Measurements from ENCODE around the gene ALS2CL.

The ALS2CL gene

DNA sequence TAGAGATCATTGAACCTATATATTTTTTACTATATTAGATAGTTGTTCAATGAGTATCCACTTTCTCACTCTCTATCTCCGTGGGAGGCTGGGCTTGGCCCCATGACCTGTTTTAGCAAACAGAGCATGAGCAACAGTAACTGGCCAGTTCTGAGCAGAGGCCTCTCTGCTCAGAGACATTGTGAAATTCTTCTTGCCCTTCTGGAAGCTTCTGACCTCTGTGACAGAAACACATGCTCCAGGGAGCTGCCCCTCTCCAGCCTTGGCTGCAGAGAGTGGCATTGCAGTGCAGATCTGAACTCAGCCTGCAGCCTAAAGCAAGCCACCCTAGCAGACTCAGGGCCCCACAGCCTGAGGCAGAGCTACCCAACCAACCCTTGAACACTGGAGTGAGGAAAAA, 60.7 kb downstream of the ALS2CL start:
- no peaks in the 10 kb centered on the region for H3K9me3 ChIP-seq (ENCODE audit: control insufficient read depth, insufficient read depth, low read length)
- no peaks in the 10 kb centered on the region for H3K36me3 ChIP-seq (ENCODE audit: control insufficient read depth, insufficient read depth, low read length)
- H3K27ac ChIP-seq (ENCODE audit: low read length): no peak overlapping the region
- WGBS (ENCODE audit: insufficient coverage, insufficient read length): no CpG with 5 or more reads among the region's 1 CpG
- no peak overlapping the region for H3K4me3 ChIP-seq (ENCODE audit: low read length)
- no peaks in the 10 kb centered on the region for H3K27me3 ChIP-seq (ENCODE audit: control insufficient read depth, insufficient read depth, low read length)
- peaks cover 5% of the 10 kb centered on the region; the same call in 1 of the 2 replicates for H3K4me1 ChIP-seq (ENCODE audit: control insufficient read depth, insufficient read depth, low read length)
- no peak for DNase-seq (ENCODE audit: low read depth, low spot score)

- Histone ChIP-seq H3K4me3 (ENCODE audit: low read length) (no peak overlapping the region), H3K4me1 (ENCODE audit: control insufficient read depth, insufficient read depth, low read length) (peaks cover 7% of the 10 kb centered on the region; the same call in 1 of the 2 replicates), H3K27me3 (ENCODE audit: control insufficient read depth, insufficient read depth, low read length) (no peaks in the 10 kb centered on the region), H3K36me3 (ENCODE audit: control insufficient read depth, insufficient read depth, low read length) (no peaks in the 10 kb centered on the region), H3K9me3 (ENCODE audit: control insufficient read depth, insufficient read depth, low read length) (no peaks in the 10 kb centered on the region), H3K27ac (ENCODE audit: low read length) (no peak overlapping the region)
- WGBS (ENCODE audit: insufficient coverage, insufficient read length): no CpG with 5 or more reads among the region's 36 CpGs
- peak; percentile 68 for DNase-seq (ENCODE audit: low read depth, low spot score)
Measured at GRCh38 chr3:46629551-46630517, 63.6 kb downstream of the ALS2CL start.

DNA sequence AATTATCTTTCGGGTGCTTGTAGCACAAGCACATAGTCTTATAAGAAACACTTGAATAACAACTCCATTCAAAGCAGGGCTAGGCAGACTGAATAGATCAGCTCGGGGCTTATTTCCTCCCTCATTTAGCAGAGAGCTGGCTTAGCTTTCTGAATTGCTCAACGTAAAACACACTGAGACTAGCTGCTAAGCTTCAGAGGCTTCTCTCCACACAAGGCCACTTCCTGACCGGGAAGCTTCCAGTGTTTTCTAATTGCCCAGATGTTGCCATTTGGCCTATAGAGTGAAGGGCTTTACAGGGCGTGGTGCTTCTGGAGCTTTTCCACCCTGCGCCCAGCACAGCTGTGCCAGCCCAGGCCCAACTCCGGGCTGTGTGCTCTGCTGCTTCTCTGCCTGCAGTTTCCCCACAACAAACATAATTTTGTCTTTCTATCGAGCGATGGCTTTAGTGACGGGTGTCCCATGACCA, 64.5 kb downstream of the ALS2CL start:
- no peaks in the 10 kb centered on the region for H3K36me3 ChIP-seq (ENCODE audit: control insufficient read depth, insufficient read depth, low read length)
- no peak overlapping the region for H3K27ac ChIP-seq (ENCODE audit: low read length)
- DNase-seq (ENCODE audit: low read depth, low spot score): no peak
- no peaks in the 10 kb centered on the region for H3K27me3 ChIP-seq (ENCODE audit: control insufficient read depth, insufficient read depth, low read length)
- H3K4me1 ChIP-seq (ENCODE audit: control insufficient read depth, insufficient read depth, low read length): peaks cover 7% of the 10 kb centered on the region; the same call in 1 of the 2 replicates
- H3K4me3 ChIP-seq (ENCODE audit: low read length): no peak overlapping the region
- H3K9me3 ChIP-seq (ENCODE audit: control insufficient read depth, insufficient read depth, low read length): no peaks in the 10 kb centered on the region
- no CpG with 5 or more reads among the region's 10 CpGs for WGBS (ENCODE audit: insufficient coverage, insufficient read length)

DNA sequence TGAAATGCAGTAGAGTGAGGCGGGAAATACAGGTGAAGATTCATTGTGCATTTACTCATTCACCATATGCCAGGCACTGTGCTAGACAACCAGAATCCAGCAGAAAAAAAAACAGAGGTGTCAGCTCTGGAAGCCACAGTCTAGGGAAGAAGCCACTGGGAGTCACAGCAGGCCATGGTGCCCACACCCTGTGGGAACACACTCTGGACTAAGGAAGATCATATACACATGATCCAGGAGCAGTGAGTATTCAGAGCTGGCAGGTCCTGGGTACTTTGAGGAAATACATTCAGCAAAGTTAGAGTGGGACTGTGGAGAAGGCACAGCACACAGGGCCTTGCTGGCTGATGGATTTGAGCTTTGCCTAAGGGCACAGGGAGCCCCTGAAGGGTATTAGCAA, 66.4 kb downstream of the ALS2CL start:
- DNase-seq (ENCODE audit: low read depth, low spot score): no peak

DNA sequence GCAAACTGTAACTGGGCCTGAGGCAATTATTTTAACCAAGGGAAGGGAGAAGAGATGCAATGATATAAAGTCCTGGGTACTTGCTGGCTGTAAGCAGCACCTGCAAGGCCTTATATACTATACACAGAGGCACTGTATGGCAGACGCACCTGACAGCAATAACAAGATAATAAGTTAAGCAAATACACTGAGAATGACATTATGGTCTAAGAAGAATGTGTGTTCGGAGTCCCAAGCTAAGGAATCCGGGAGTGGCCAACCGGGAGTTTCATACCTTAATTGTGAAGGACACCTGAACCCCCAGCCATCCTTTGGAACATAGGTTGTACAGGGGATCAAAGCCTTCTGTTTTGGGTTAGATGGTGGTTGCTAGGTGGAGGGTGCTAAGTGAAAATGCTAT, 67.4 kb downstream of the ALS2CL start:
- Histone ChIP-seq H3K27me3 (ENCODE audit: control insufficient read depth, insufficient read depth, low read length) (no peaks in the 10 kb centered on the region), H3K27ac (ENCODE audit: low read length) (no peak overlapping the region), H3K9me3 (ENCODE audit: control insufficient read depth, insufficient read depth, low read length) (no peaks in the 10 kb centered on the region), H3K4me3 (ENCODE audit: low read length) (no peak overlapping the region), H3K4me1 (ENCODE audit: control insufficient read depth, insufficient read depth, low read length) (peaks cover 7% of the 10 kb centered on the region; the same call in 1 of the 2 replicates), H3K36me3 (ENCODE audit: control insufficient read depth, insufficient read depth, low read length) (no peaks in the 10 kb centered on the region)
- DNase-seq (ENCODE audit: low read depth, low spot score): no peak
- no CpG with 5 or more reads among the region's 4 CpGs for WGBS (ENCODE audit: insufficient coverage, insufficient read length)

More for the DNA sequence above, 66.4 kb downstream of the ALS2CL start:
- no peak overlapping the region for H3K4me3 ChIP-seq (ENCODE audit: low read length)
- no CpG with 5 or more reads among the region's 1 CpG for WGBS (ENCODE audit: insufficient coverage, insufficient read length)
- peaks cover 7% of the 10 kb centered on the region; the same call in 1 of the 2 replicates for H3K4me1 ChIP-seq (ENCODE audit: control insufficient read depth, insufficient read depth, low read length)
- no peak overlapping the region for H3K27ac ChIP-seq (ENCODE audit: low read length)
- no peaks in the 10 kb centered on the region for H3K27me3 ChIP-seq (ENCODE audit: control insufficient read depth, insufficient read depth, low read length)
- no peaks in the 10 kb centered on the region for H3K36me3 ChIP-seq (ENCODE audit: control insufficient read depth, insufficient read depth, low read length)
- H3K9me3 ChIP-seq (ENCODE audit: control insufficient read depth, insufficient read depth, low read length): no peaks in the 10 kb centered on the region

DNA sequence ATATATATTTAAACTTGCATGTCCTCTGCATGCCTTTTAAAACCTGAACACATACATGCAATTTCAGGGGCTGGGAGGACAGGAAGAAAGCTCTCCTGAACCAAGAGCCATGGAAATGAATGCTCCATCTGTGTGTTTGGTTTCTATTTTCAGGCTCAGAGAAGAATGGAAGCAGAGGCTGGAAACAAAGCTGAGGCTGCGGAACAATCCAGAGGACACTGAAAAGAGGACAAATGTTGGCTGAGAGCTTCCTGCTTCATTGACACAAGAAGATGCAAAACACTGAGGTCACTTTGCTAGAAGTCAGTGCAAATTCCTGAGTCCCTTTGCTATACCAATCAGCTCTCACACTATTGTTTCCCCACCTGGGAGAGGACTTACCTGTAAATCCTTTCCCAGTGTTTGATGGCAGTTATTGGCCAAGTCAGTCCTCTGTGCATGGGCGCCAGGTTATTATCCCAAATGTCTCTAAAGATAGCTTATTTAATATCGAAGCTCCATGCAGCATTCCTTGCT, 68.4 kb downstream of the ALS2CL start:
- peak; percentile 29 for DNase-seq (ENCODE audit: low read depth, low spot score)
- Histone ChIP-seq H3K4me3 (ENCODE audit: low read length) (no peak overlapping the region), H3K27me3 (ENCODE audit: control insufficient read depth, insufficient read depth, low read length) (no peaks in the 10 kb centered on the region), H3K4me1 (ENCODE audit: control insufficient read depth, insufficient read depth, low read length) (peaks cover 5% of the 10 kb centered on the region; the same call in 1 of the 2 replicates), H3K27ac (ENCODE audit: low read length) (no peak overlapping the region), H3K36me3 (ENCODE audit: control insufficient read depth, insufficient read depth, low read length) (no peaks in the 10 kb centered on the region), H3K9me3 (ENCODE audit: control insufficient read depth, insufficient read depth, low read length) (no peaks in the 10 kb centered on the region)
- 100% methylated on average over 1 of the region's 3 CpGs for WGBS (ENCODE audit: insufficient coverage, insufficient read length)

DNA sequence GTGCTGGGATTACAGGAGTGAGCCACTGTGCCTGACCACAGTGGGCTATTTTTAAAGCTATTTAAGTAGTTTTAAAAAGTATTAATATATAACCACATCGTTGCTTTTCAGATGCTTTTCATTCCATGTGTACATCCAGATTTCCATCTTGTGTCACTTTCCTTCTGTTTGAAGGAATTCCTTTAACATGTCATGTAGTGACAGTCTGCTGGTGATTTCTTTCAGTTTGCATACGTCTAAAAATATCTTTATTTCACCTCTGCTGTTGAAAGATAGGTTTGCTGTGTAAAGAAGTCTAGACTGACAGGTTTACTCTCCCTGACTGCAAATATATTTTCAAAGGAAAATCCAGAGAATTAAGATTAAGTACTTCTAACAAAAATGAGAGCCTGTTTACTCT, 68.9 kb downstream of the ALS2CL start:
- H3K27me3 ChIP-seq (ENCODE audit: control insufficient read depth, insufficient read depth, low read length): no peaks in the 10 kb centered on the region
- H3K27ac ChIP-seq (ENCODE audit: low read length): no peak overlapping the region
- DNase-seq (ENCODE audit: low read depth, low spot score): no peak
- no peaks in the 10 kb centered on the region for H3K36me3 ChIP-seq (ENCODE audit: control insufficient read depth, insufficient read depth, low read length)
- H3K4me3 ChIP-seq (ENCODE audit: low read length): no peak overlapping the region
- H3K4me1 ChIP-seq (ENCODE audit: control insufficient read depth, insufficient read depth, low read length): peaks cover 5% of the 10 kb centered on the region; the same call in 1 of the 2 replicates
- no CpG with 5 or more reads among the region's 2 CpGs for WGBS (ENCODE audit: insufficient coverage, insufficient read length)
- no peaks in the 10 kb centered on the region for H3K9me3 ChIP-seq (ENCODE audit: control insufficient read depth, insufficient read depth, low read length)

DNA sequence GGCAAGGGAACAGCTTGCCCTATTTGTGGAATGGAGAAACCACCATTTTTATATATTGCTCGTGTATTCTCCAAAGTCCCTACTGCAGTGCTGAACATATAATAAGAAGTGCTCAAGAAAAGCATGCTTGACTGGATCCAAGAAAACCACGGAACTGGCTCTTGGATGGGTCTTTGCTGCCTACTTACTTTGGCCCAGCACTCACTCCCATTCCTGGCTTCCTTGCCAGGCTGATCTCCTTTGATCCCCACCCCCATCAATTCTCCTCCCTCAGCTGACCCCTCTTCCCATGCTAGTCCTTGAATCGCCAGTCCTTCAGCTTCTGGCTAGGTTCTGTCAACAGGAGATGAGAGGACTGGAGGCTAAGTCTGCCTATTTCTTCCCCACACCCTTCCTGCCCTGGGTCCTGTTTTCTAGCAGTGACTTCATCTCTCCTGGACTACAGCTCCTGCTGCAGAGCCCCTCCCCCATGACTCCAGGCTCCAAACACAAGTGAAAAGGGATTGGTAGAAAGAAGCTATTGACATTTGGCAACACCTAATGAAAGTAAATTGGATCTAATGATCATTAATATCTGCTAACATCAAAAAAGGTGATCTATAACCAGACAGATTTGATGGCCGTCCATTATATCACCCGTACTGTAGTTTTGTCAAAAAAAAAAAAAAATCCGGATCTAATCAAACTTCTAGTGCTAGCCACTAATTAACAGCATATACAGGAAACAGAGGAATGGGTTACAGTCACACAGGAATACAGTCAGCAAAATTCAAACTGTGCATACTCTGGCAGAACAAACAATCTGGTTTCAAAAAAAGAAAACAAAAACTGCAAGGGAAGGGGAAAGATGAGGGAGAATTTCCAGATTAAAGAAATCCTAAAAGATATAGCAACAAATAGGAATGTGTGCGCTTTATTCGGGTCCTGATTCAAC, 73.4 kb downstream of the ALS2CL start:
- Histone ChIP-seq H3K4me3 (ENCODE audit: low read length) (no peak overlapping the region), H3K9me3 (ENCODE audit: control insufficient read depth, insufficient read depth, low read length) (no peaks in the 10 kb centered on the region), H3K4me1 (ENCODE audit: control insufficient read depth, insufficient read depth, low read length) (0 out of 2 replicates have a peak, but pooled peaks cover 2% of the 10 kb centered on the region), H3K36me3 (ENCODE audit: control insufficient read depth, insufficient read depth, low read length) (no peaks in the 10 kb centered on the region), H3K27me3 (ENCODE audit: control insufficient read depth, insufficient read depth, low read length) (no peaks in the 10 kb centered on the region), H3K27ac (ENCODE audit: low read length) (no peak overlapping the region)
- no CpG with 5 or more reads among the region's 8 CpGs for WGBS (ENCODE audit: insufficient coverage, insufficient read length)
- no peak for DNase-seq (ENCODE audit: low read depth, low spot score)
